Endodermal cell (in vitro differentiated cells): Measurements from ENCODE around the gene SDCCAG8. TPM values are rescaled to one million over a fixed set of nuclear protein-coding genes. Genes with fewer than 3 reads are reported as not detected.
A peak's percentile ranks its signal among the peaks of the same experiment; 100 is the strongest.

Experiments
- DNase-seq: peaks from one replicate; pipeline ENCODE4 v3.0.0-alpha.2; 2017
- H3K27ac ChIP-seq: 2 replicates; pipeline ENCODE4 v1.5.1; 2013; ENCODE audit warnings: mild to moderate bottlenecking, low read depth, low read length, moderate library complexity
- H3K27me3 ChIP-seq: 2 replicates; pipeline ENCODE4 v1.6.1; 2013; ENCODE audit warnings: mild to moderate bottlenecking, low read length, moderate library complexity; ENCODE audit not compliant: insufficient read depth, control insufficient read depth, poor library complexity, severe bottlenecking
- H3K36me3 ChIP-seq: 2 replicates; pipeline ENCODE4 v1.7.0; 2013; ENCODE audit warnings: mild to moderate bottlenecking, low read length, moderate library complexity; ENCODE audit not compliant: control insufficient read depth, insufficient read depth
- H3K4me1 ChIP-seq: one replicate; pipeline ENCODE4 v1.7.0; 2013; ENCODE audit warnings: low read length; ENCODE audit not compliant: control insufficient read depth, insufficient read depth
- H3K4me3 ChIP-seq: 2 replicates; pipeline ENCODE4 v1.5.1; 2013; ENCODE audit warnings: mild to moderate bottlenecking, low read length, moderate library complexity
- H3K9ac ChIP-seq: 2 replicates; pipeline ENCODE4 v1.6.1; 2013; ENCODE audit warnings: mild to moderate bottlenecking, low read length, moderate library complexity; ENCODE audit not compliant: poor library complexity, severe bottlenecking; ENCODE audit errors: extremely low read depth
- H3K9me3 ChIP-seq: 2 replicates; pipeline ENCODE4 v1.6.1; 2013; ENCODE audit warnings: mild to moderate bottlenecking, low read length, moderate library complexity; ENCODE audit not compliant: control insufficient read depth
- H3K27ac Mint-ChIP-seq: 2 replicates; pipeline ENCODE4 v1.8.0; 2020; ENCODE audit warnings: mixed read lengths
- H3K27me3 Mint-ChIP-seq: 2 replicates; pipeline ENCODE4 v1.8.0; 2021; ENCODE audit warnings: mild to moderate bottlenecking, mixed read lengths; ENCODE audit not compliant: insufficient read depth
- H3K36me3 Mint-ChIP-seq: 2 replicates; pipeline ENCODE4 v1.8.0; 2020; ENCODE audit warnings: low read depth, mixed read lengths
- H3K4me1 Mint-ChIP-seq: 2 replicates; pipeline ENCODE4 v1.8.0; 2020; ENCODE audit warnings: mixed read lengths
- H3K4me3 Mint-ChIP-seq: 2 replicates; pipeline ENCODE4 v1.8.0; 2020; ENCODE audit warnings: mild to moderate bottlenecking, moderate library complexity, mixed read lengths
- H3K9me3 Mint-ChIP-seq: 2 replicates; pipeline ENCODE4 v1.8.0; 2020; ENCODE audit warnings: mild to moderate bottlenecking, mixed read lengths
- CTCF ChIP-seq: fragments of 200-600 bp; sonication (generic); conservative IDR thresholded peaks from 2 replicates; pipeline ENCODE4 v1.5.0; 2021; ENCODE audit warnings: antibody characterized with exemption, mild to moderate bottlenecking
- WGBS, 2 experiments: methylation state at CpG; one replicate each; pipeline versions ENCODE4 v1.1.5 to v1.1.7; 2013; ENCODE audit warnings: missing lambda C conversion rate in 2 of 2, mixed read lengths in 1 of 2; ENCODE audit not compliant: insufficient coverage in 1 of 2, insufficient read length in 1 of 2; 5-methylcytosine and 5-hydroxymethylcytosine counted together
- total RNA-seq, 2 donors: library from RNA; stranded (reverse); fragmentation: NEBNext Ultra II Directional in 1 of 2; extraction: Animal tissue kit (Norgen Biotek cat#: 25700) in 1 of 2; gene quantifications; 2 replicates in 1 of 2; 3 replicates in 1 of 2; pipeline ENCODE4 v1.2.1, GENCODE V29; 2021

Gene SDCCAG8
- total RNA-seq, 2 donors from 2014 or later, result 19.8 to 27.5 TPM

GRCh38 chr1:243473227-243474135 lies 217.6 kb downstream of the SDCCAG8 start:
- Mint-ChIP-seq H3K4me3 (no peak overlapping the region), H3K27ac (no peak overlapping the region)
- H3K27ac ChIP-seq, result peak overlapping the region; percentile 86

DNA sequence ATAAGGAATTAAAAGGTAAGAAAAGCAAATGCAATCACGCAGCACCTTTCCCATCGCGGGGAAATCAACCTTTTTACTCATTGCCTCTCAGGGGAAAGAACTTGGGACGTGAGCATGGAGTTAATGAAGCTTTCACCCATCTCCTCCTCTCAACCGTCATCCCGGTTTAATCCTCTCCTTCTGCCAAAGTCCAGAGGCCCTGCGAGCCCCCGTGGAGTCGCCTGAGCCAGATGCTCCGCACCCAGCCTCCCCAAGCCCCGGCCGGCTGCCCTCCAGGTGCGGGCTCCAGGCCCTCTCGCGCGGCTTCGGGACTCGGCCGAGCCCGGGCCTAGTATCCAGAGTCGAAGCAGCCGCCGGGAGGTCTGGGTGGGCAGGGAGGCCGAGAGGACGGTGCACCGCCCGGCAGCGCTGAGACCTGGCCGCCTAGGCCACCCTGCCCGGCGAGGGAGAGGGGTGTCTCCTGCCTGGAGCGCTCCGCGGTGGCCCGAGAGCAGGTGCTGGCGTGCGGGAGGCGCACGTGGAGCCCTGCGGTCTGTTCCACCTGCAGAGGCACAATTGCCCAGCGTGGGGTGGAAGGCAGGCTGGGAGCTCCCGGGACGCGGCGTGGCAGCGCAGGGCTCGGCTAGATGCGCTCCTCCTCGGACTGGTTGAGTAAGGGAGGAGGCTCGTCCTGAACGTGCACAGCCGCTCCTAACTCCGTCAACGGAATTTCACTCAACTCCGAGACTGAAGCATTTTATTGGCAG lies 218.5 kb downstream of the SDCCAG8 start:
- H3K9ac ChIP-seq, result no peak overlapping the region
- Mint-ChIP-seq H3K4me3 (no peak overlapping the region), H3K27me3 (peaks cover 15% of the 10 kb centered on the region), H3K36me3 (no peaks in the 10 kb centered on the region), H3K4me1 (peaks cover 28% of the 10 kb centered on the region), H3K27ac (no peak overlapping the region), H3K9me3 (no peaks in the 10 kb centered on the region)
- WGBS, 2 experiments, result 89 to 90% methylated on average over 32 to 55 of the region's 55 CpGs
- H3K36me3 ChIP-seq, result no peaks in the 10 kb centered on the region
- H3K27ac ChIP-seq, result peak overlapping the region; percentile 86
- H3K4me1 ChIP-seq, result peaks cover 10% of the 10 kb centered on the region
- DNase-seq, result peak; percentile 78
- no peaks in the 10 kb centered on the region for H3K27me3 ChIP-seq
- H3K4me3 ChIP-seq, result no peak overlapping the region
- no peaks in the 10 kb centered on the region for H3K9me3 ChIP-seq
- no peak for TF ChIP-seq CTCF

More at GRCh38 chr1:243473227-243474135, 217.6 kb downstream of the SDCCAG8 start:
- peak; percentile 27 for DNase-seq
- no peaks in the 10 kb centered on the region for H3K36me3 Mint-ChIP-seq
- Histone ChIP-seq H3K9ac (no peak overlapping the region), H3K9me3 (no peaks in the 10 kb centered on the region), H3K27me3 (no peaks in the 10 kb centered on the region), H3K4me3 (no peak overlapping the region), H3K4me1 (peaks cover 10% of the 10 kb centered on the region), H3K36me3 (no peaks in the 10 kb centered on the region)
- peaks cover 28% of the 10 kb centered on the region for H3K4me1 Mint-ChIP-seq
- H3K9me3 Mint-ChIP-seq, result no peaks in the 10 kb centered on the region
- TF ChIP-seq CTCF, result no peak
- peaks cover 15% of the 10 kb centered on the region for H3K27me3 Mint-ChIP-seq
- 77 to 87% methylated on average over 8 to 9 of the region's 12 CpGs for WGBS, 2 experiments

DNA sequence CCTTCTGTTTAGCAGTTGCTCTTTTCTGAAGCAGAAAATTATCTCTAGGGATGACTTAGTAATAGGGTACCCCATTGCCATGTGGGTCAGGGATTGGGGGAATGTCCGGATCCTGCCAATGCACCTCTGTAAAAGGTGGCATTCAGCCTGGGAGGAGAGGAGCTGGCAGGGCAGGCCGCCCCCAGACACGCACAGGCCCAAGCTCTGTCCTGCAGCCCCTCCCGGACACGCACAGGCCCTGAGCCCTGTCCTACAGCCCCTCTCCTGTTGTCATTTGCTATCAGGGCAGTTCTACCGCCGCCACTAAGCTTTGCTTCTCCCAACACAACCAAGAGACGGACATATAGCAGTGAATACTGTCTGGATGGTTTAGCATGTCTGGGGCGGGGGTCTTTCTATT lies 219.1 kb downstream of the SDCCAG8 start:
- 93 to 100% methylated on average over 3 to 9 of the region's 9 CpGs for WGBS, 2 experiments
- H3K27me3 Mint-ChIP-seq, result peaks cover 17% of the 10 kb centered on the region
- no peaks in the 10 kb centered on the region for H3K36me3 ChIP-seq
- TF ChIP-seq CTCF, result no peak
- H3K4me3 Mint-ChIP-seq, result no peak overlapping the region
- no peak for DNase-seq
- H3K27me3 ChIP-seq, result no peaks in the 10 kb centered on the region
- peak overlapping the region; percentile 86 for H3K27ac ChIP-seq
- H3K4me1 Mint-ChIP-seq, result peaks cover 28% of the 10 kb centered on the region
- H3K9ac ChIP-seq, result no peak overlapping the region
- H3K4me3 ChIP-seq, result no peak overlapping the region
- peaks cover 10% of the 10 kb centered on the region for H3K4me1 ChIP-seq
- no peaks in the 10 kb centered on the region for H3K9me3 ChIP-seq
- no peak overlapping the region for H3K27ac Mint-ChIP-seq
- H3K36me3 Mint-ChIP-seq, result no peaks in the 10 kb centered on the region
- H3K9me3 Mint-ChIP-seq, result no peaks in the 10 kb centered on the region
